ENCODE results near the gene MBD4. TPM values are rescaled to one million over a fixed set of nuclear protein-coding genes. Genes with fewer than 3 reads are reported as not detected.

Gene MBD4
- polyA plus RNA-seq, 1 donor (not counting 4 experiments of a cell fraction or from before 2014, with no cell fraction given): 35.0 TPM

GRCh38 chr3:129416415-129416814, 23.3 kb downstream of the MBD4 start:
- dilution Hi-C loops (cut with MboI; ENCODE audit: extremely low pct_ligation_motif_present, low sequenced_read_pairs): no loop called here

GRCh38 chr3:129415830-129416229, 23.9 kb downstream of the MBD4 start:
- TF ChIP-seq EZH2 (IDR thresholded peaks at IDR 0.05; ENCODE audit: low read length) (no peak), CTCF (optimal IDR thresholded peaks at IDR 0.05 in 1 of 3, IDR thresholded peaks at IDR 0.05 in 1 of 3, conservative IDR thresholded peaks at IDR 0.05 in 1 of 3; ENCODE audit: extremely low read depth in 1 of 3, insufficient read depth in 2 of 3, low read length in 3 of 3) (no peak)
- no peak overlapping the region for H2AFZ ChIP-seq (ENCODE audit: control insufficient read depth, low read length)
- H3K4me1 ChIP-seq (ENCODE audit: control insufficient read depth, extremely low read depth, insufficient read depth, low read length): peaks cover 4% of the 10 kb centered on the region
- H3K4me2 ChIP-seq (ENCODE audit: control insufficient read depth, extremely low read depth, insufficient read depth, low read depth, low read length): no peak overlapping the region
- H3K79me2 ChIP-seq (ENCODE audit: control insufficient read depth, insufficient read depth, low read length): no peaks in the 10 kb centered on the region
- no peaks in the 10 kb centered on the region for H3K27me3 ChIP-seq (ENCODE audit: control insufficient read depth, extremely low read depth, insufficient read depth, low read length)
- no peak overlapping the region for H3K27ac ChIP-seq (ENCODE audit: control insufficient read depth, insufficient read depth, low read length)
- no peaks in the 10 kb centered on the region for H3K36me3 ChIP-seq (ENCODE audit: control insufficient read depth in 2 of 2, extremely low read depth in 1 of 2, insufficient read depth in 2 of 2, low read length in 2 of 2)
- FAIRE-seq (no peak), DNase-seq (ENCODE audit: low read depth, low spot score) (no peak)
- H3K9me3 ChIP-seq (ENCODE audit: control insufficient read depth, low read depth, low read length): no peaks in the 10 kb centered on the region
- dilution Hi-C loops (cut with MboI; ENCODE audit: extremely low pct_ligation_motif_present, low sequenced_read_pairs): no loop called here
- no peak overlapping the region for H3K4me3 ChIP-seq (ENCODE audit: control insufficient read depth in 2 of 3, extremely low read depth in 1 of 3, insufficient read depth in 2 of 3, low read depth in 1 of 3, low read length in 3 of 3)
- H3K9me1 ChIP-seq (ENCODE audit: control insufficient read depth, extremely low read depth, insufficient read depth, low read length): no peaks in the 10 kb centered on the region
- no peak overlapping the region for H3K9ac ChIP-seq (ENCODE audit: control insufficient read depth, extremely low read depth, insufficient read depth, low read length)
- H4K20me1 ChIP-seq (ENCODE audit: control insufficient read depth, extremely low read depth, insufficient read depth, low read length): no peaks in the 10 kb centered on the region

More at GRCh38 chr3:129416415-129416814, 23.3 kb downstream of the MBD4 start:
- no peak for FAIRE-seq
- no peaks in the 10 kb centered on the region for H3K27me3 ChIP-seq (ENCODE audit: control insufficient read depth, extremely low read depth, insufficient read depth, low read length)
- no peak overlapping the region for H3K4me2 ChIP-seq (ENCODE audit: control insufficient read depth, extremely low read depth, insufficient read depth, low read depth, low read length)
- H3K9me1 ChIP-seq (ENCODE audit: control insufficient read depth, extremely low read depth, insufficient read depth, low read length): no peaks in the 10 kb centered on the region
- H3K4me3 ChIP-seq (ENCODE audit: control insufficient read depth in 2 of 3, extremely low read depth in 1 of 3, insufficient read depth in 2 of 3, low read depth in 1 of 3, low read length in 3 of 3): no peak overlapping the region
- no peaks in the 10 kb centered on the region for H3K9me3 ChIP-seq (ENCODE audit: control insufficient read depth, low read depth, low read length)
- H4K20me1 ChIP-seq (ENCODE audit: control insufficient read depth, extremely low read depth, insufficient read depth, low read length): no peaks in the 10 kb centered on the region
- TF ChIP-seq CTCF (optimal IDR thresholded peaks at IDR 0.05 in 1 of 3, IDR thresholded peaks at IDR 0.05 in 1 of 3, conservative IDR thresholded peaks at IDR 0.05 in 1 of 3; ENCODE audit: extremely low read depth in 1 of 3, insufficient read depth in 2 of 3, low read length in 3 of 3): no peak
- TF ChIP-seq EZH2 (IDR thresholded peaks at IDR 0.05; ENCODE audit: low read length): no peak
- no peak overlapping the region for H3K27ac ChIP-seq (ENCODE audit: control insufficient read depth, insufficient read depth, low read length)
- H3K79me2 ChIP-seq (ENCODE audit: control insufficient read depth, insufficient read depth, low read length): no peaks in the 10 kb centered on the region
- H3K4me1 ChIP-seq (ENCODE audit: control insufficient read depth, extremely low read depth, insufficient read depth, low read length): peaks cover 4% of the 10 kb centered on the region
- no peaks in the 10 kb centered on the region for H3K36me3 ChIP-seq (ENCODE audit: control insufficient read depth in 2 of 2, extremely low read depth in 1 of 2, insufficient read depth in 2 of 2, low read length in 2 of 2)
- H3K9ac ChIP-seq (ENCODE audit: control insufficient read depth, extremely low read depth, insufficient read depth, low read length): no peak overlapping the region
- H2AFZ ChIP-seq (ENCODE audit: control insufficient read depth, low read length): no peak overlapping the region
- DNase-seq (ENCODE audit: low read depth, low spot score): no peak
